Trophoblast cell (in vitro differentiated cells and primary cell): ENCODE measurements around the gene FOXD4L6.
"Not testable (repeated sequence)": the region's sequence is repeated elsewhere in the genome, so short reads cannot be mapped to it uniquely, and the experiment has no call there.

ENCODE experiments used
- DNase-seq, 2 donors: peaks; one replicate each; pipeline ENCODE4 v3.0.0-alpha.2; 2016
- H2AFZ ChIP-seq: 2 replicates; pipeline ENCODE4 v1.6.1; 2013; ENCODE audit warnings: low read length, moderate library complexity, mild to moderate bottlenecking; ENCODE audit not compliant: insufficient read depth, poor library complexity
- H2AK5ac ChIP-seq: 2 replicates; pipeline ENCODE4 v1.6.1; 2013; ENCODE audit warnings: mild to moderate bottlenecking, low read length
- H2BK120ac ChIP-seq: 2 replicates; pipeline ENCODE4 v1.6.1; 2013; ENCODE audit warnings: low read length, mild to moderate bottlenecking, moderate library complexity; ENCODE audit not compliant: insufficient read depth, poor library complexity
- H2BK12ac ChIP-seq: 2 replicates; pipeline ENCODE4 v1.6.1; 2013; ENCODE audit warnings: mild to moderate bottlenecking, low read length, moderate library complexity
- H2BK5ac ChIP-seq: 2 replicates; pipeline ENCODE4 v1.6.1; 2013; ENCODE audit warnings: low read length, low read depth, moderate library complexity, mild to moderate bottlenecking; ENCODE audit not compliant: poor library complexity
- H3K14ac ChIP-seq: 2 replicates; pipeline ENCODE4 v1.6.1; 2013; ENCODE audit warnings: mild to moderate bottlenecking, low read length
- H3K18ac ChIP-seq: 2 replicates; pipeline ENCODE4 v1.6.1; 2013; ENCODE audit warnings: mild to moderate bottlenecking, low read length
- H3K23ac ChIP-seq: 2 replicates; pipeline ENCODE4 v1.6.1; 2013; ENCODE audit warnings: low read length
- H3K27ac ChIP-seq: 2 replicates; pipeline ENCODE4 v1.5.1; 2013; ENCODE audit warnings: low read depth, mild to moderate bottlenecking, inconsistent platforms, low read length, moderate library complexity
- H3K27me3 ChIP-seq: 2 replicates; pipeline ENCODE4 v1.6.1; 2013; ENCODE audit warnings: inconsistent platforms, mild to moderate bottlenecking, low read length, moderate library complexity; ENCODE audit not compliant: insufficient read depth
- H3K36me3 ChIP-seq, 2 experiments: 1 replicate in 1 of 2; 2 replicates in 1 of 2; pipeline ENCODE4 v1.6.1; 2013; ENCODE audit warnings: low read length in 2 of 2, mild to moderate bottlenecking in 2 of 2, moderate library complexity in 1 of 2; ENCODE audit not compliant: insufficient read depth in 2 of 2, control insufficient read depth in 1 of 2
- H3K4ac ChIP-seq: 2 replicates; pipeline ENCODE4 v1.6.1; 2013; ENCODE audit warnings: low read depth, mild to moderate bottlenecking, low read length, moderate library complexity
- H3K4me1 ChIP-seq, 2 experiments: 1 replicate in 1 of 2; 2 replicates in 1 of 2; pipeline ENCODE4 v1.6.1; 2013; ENCODE audit warnings: low read length in 2 of 2, mild to moderate bottlenecking in 2 of 2, moderate library complexity in 1 of 2; ENCODE audit not compliant: insufficient read depth in 2 of 2, control insufficient read depth in 1 of 2
- H3K4me2 ChIP-seq: 2 replicates; pipeline ENCODE4 v1.6.1; 2013; ENCODE audit warnings: inconsistent platforms, mild to moderate bottlenecking, low read length, moderate library complexity
- H3K4me3 ChIP-seq: 2 replicates; pipeline ENCODE4 v1.5.1; 2013; ENCODE audit warnings: mild to moderate bottlenecking, low read depth, low read length, inconsistent platforms
- H3K79me1 ChIP-seq: one replicate; pipeline ENCODE4 v1.6.1; 2013; ENCODE audit warnings: low read length
- H3K79me2 ChIP-seq: 2 replicates; pipeline ENCODE4 v1.6.1; 2013; ENCODE audit warnings: low read length, mild to moderate bottlenecking; ENCODE audit not compliant: control insufficient read depth, insufficient read depth, poor library complexity
- H3K9ac ChIP-seq: 2 replicates; pipeline ENCODE4 v1.6.1; 2013; ENCODE audit warnings: mild to moderate bottlenecking, low read length
- H3K9me3 ChIP-seq: 2 replicates; pipeline ENCODE4 v1.6.1; 2013; ENCODE audit warnings: low read depth, mild to moderate bottlenecking, control low read depth, inconsistent platforms, low read length; ENCODE audit not compliant: insufficient read depth
- H4K12ac ChIP-seq: 2 replicates; pipeline ENCODE4 v1.6.1; 2013; ENCODE audit warnings: low read depth, mild to moderate bottlenecking, low read length, moderate library complexity
- H4K8ac ChIP-seq: 2 replicates; pipeline ENCODE4 v1.6.1; 2013; ENCODE audit warnings: low read depth, mild to moderate bottlenecking, low read length, moderate library complexity
- H4K91ac ChIP-seq: one replicate; pipeline ENCODE4 v1.6.1; 2013; ENCODE audit warnings: low read depth, mild to moderate bottlenecking, low read length, moderate library complexity
- WGBS: extraction: QIAGEN DNeasy Blood & Tissue Kit; methylation state at CpG from one replicate; pipeline ENCODE4 v1.1.7; 2013; ENCODE audit warnings: missing lambda C conversion rate; ENCODE audit not compliant: insufficient read length, insufficient coverage; ENCODE audit errors: extremely low coverage; 5-methylcytosine and 5-hydroxymethylcytosine counted together

Gene FOXD4L6

DNA sequence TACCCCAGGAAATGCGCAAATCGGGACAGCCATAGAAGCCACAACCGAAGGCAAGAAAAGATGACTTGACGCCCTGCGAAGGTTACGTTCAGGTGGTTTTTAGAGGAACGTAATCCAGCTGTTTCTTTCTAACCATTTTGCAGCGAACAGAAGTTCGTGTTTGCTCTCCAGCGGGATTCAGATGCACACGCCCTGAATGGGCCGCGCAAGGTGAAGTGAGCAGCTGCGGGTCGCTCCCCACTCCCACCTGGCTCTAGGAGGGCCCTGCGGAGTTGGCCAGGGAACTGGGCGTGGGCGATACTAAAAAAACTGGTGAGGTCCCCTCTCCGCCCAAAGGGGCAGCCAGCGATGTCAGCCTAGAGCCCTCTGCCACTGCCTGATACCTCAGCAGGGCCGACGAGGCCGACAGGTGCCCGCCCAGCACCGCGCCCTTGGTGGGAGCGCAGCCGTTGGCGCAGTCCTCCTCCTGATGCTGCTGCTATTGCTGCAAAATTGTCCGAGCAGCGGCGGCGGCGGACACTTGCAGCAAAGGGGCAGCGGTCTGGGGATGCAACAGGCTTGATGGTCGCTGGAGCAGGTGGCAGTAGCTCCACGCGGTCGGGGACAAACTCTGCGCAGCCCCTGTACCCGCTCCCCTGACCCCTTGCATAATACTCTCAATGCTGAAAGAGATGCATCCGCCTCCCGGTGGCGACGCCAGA lies 1.6 kb downstream of the FOXD4L6 start:
- DNase-seq: not testable (repeated sequence)

DNA sequence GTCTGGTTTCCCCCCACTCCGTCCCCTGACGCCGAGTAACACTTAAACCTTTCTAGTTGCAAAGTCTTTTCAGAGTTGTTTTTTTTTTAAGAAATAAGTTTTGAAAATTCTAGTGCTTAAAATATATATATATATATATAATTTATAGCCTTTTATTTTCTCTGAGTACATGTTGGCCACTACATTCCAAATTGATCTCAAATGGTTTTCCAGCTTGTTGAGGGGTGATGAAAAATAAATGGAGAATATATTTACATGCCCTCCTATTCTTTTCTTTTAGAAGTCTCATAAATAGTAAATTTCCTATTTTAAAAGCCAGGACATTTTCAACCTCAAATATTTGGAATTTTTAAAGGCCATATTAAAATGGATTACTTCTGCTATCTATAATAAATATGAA lies 2.5 kb downstream of the FOXD4L6 start:
- H3K36me3 ChIP-seq, H3K4me2 ChIP-seq, H2AFZ ChIP-seq, DNase-seq, H3K79me2 ChIP-seq, H3K79me1 ChIP-seq, H3K18ac ChIP-seq, H2BK5ac ChIP-seq, H3K4me3 ChIP-seq, H4K91ac ChIP-seq, H3K4me1 ChIP-seq, H2BK120ac ChIP-seq, H3K4ac ChIP-seq, H3K9ac ChIP-seq, H4K12ac ChIP-seq, H2BK12ac ChIP-seq, H4K8ac ChIP-seq, H3K23ac ChIP-seq, H3K9me3 ChIP-seq, H3K14ac ChIP-seq, H2AK5ac ChIP-seq, H3K27ac ChIP-seq, H3K27me3 ChIP-seq: not testable (repeated sequence)
- WGBS: no CpG with 5 or more reads among the region's 3 CpGs

More for the DNA sequence above, 1.6 kb downstream of the FOXD4L6 start:
- not testable (repeated sequence) for H3K23ac ChIP-seq, H4K91ac ChIP-seq, H3K4me3 ChIP-seq, H3K9me3 ChIP-seq, H3K9ac ChIP-seq, H3K79me2 ChIP-seq, H3K27me3 ChIP-seq, H3K36me3 ChIP-seq, H3K4ac ChIP-seq, H4K8ac ChIP-seq, H3K4me2 ChIP-seq, H3K4me1 ChIP-seq, H3K79me1 ChIP-seq, H4K12ac ChIP-seq, H3K27ac ChIP-seq, H3K14ac ChIP-seq, H2BK5ac ChIP-seq, H2AFZ ChIP-seq, H3K18ac ChIP-seq, H2BK12ac ChIP-seq, H2BK120ac ChIP-seq, H2AK5ac ChIP-seq
- no CpG with 5 or more reads among the region's 45 CpGs for WGBS

DNA sequence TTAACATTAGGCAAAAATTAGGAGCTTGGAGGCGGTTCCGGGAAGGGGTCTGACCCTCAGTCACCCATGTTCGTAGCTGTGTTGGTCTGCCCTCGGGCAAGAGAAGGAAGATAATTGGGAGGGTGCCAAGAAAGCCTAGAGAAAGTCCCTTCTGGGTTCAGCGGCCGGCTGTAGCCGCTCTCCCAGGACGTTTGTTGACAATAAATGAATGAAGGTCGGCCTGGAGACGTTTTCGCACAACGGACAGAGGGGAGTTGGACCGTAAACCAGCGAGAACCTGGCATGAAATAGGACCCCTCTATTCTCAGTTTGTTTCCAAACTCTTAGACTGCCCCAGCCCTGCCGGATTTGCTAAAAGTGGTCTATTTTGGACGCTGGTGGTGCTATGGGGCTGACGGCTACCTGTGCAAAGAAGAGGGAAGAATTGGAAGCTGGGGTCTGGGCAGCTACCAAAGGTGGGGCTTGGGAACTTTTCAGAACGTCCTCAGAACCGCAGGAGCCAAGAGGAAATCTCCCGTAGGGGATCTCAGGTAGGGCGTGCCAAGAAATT lies 3.3 kb downstream of the FOXD4L6 start:
- not testable (repeated sequence) for H2AFZ ChIP-seq, H3K27ac ChIP-seq, H3K23ac ChIP-seq, H4K12ac ChIP-seq, H3K9ac ChIP-seq, H3K36me3 ChIP-seq, H3K18ac ChIP-seq, H3K79me1 ChIP-seq, H3K27me3 ChIP-seq, H2BK12ac ChIP-seq, H2BK5ac ChIP-seq, H3K79me2 ChIP-seq, H2BK120ac ChIP-seq, H3K9me3 ChIP-seq, H3K14ac ChIP-seq, H3K4me3 ChIP-seq, DNase-seq, H4K91ac ChIP-seq, H3K4me2 ChIP-seq, H4K8ac ChIP-seq, H3K4me1 ChIP-seq, H3K4ac ChIP-seq, H2AK5ac ChIP-seq
- no CpG with 5 or more reads among the region's 21 CpGs for WGBS

DNA sequence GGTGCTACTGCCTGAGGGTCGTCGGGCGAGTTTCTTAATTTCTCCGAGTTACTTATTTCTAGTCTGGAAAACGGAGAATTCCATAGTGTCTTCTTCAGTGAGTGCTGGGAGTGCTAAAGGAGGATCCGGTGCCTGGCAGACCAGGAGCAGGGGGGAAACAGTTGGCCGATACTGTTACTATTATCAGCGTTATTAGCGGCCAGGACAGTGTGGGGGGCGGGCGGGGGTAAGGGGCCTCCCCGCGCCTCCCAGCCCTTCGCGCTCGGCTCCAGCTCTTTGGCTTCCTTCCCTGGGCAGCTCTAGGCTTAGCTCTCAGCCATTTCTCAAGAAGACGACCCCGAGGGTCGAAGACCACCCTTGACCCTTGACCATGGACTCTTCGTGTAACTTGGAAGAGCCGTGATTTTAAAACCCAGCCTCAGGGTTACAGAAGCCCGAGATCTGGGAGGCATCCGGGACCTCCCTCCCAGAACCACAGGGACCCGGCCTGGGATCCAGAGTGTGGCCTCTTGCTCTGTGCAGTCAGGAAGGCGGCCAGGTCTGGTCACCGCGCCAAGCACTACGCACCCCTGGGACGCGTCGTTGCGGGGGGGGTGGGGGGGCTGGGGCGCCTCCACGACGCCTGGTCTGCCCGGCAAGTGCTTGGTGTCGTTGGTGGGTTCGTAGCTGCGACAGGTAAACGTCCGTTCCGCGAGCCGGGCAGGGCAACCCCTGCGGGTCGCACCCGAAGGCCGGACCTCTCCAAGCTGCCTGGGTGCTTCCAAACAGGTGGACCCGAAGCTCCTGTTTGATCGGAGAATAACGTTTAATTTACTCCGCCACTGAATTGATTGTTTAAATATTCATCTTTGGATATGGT lies 4.0 kb downstream of the FOXD4L6 start:
- H3K4ac ChIP-seq, H4K8ac ChIP-seq, H3K4me1 ChIP-seq, DNase-seq, H2AFZ ChIP-seq, H2BK5ac ChIP-seq, H3K14ac ChIP-seq, H3K18ac ChIP-seq, H3K9ac ChIP-seq, H3K27ac ChIP-seq, H3K9me3 ChIP-seq, H3K79me2 ChIP-seq, H3K36me3 ChIP-seq, H3K4me2 ChIP-seq, H2AK5ac ChIP-seq, H3K27me3 ChIP-seq, H2BK120ac ChIP-seq, H3K79me1 ChIP-seq, H2BK12ac ChIP-seq, H4K12ac ChIP-seq, H3K23ac ChIP-seq, H3K4me3 ChIP-seq, H4K91ac ChIP-seq: not testable (repeated sequence)
- no CpG with 5 or more reads among the region's 52 CpGs for WGBS
